ENCODE measurements around the gene PRR16.

The PRR16 gene

DNA sequence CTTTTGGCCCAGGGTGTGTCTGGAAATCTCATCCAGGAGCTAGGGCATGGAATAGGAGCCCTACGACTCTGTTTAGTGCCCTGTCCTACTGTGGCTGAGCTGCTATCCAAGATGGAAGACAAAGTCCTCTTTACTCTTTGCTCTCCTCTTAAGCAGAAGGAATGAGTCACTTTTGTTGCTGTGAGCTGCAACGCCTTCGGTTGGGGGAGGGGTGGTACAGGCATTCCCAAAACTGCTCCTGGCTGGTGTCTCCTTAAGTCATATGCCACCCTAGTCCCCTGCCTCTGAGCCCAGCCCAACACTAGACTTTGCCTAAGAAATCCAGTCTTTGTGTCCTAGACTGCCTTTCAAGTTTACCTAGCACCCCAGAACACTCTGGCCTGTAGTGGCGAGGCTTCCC is 99.9 kb downstream of the PRR16 start:
- in situ Hi-C loops (cut with HindIII; ENCODE audit: low sequenced_read_pairs), result no loop called here

DNA sequence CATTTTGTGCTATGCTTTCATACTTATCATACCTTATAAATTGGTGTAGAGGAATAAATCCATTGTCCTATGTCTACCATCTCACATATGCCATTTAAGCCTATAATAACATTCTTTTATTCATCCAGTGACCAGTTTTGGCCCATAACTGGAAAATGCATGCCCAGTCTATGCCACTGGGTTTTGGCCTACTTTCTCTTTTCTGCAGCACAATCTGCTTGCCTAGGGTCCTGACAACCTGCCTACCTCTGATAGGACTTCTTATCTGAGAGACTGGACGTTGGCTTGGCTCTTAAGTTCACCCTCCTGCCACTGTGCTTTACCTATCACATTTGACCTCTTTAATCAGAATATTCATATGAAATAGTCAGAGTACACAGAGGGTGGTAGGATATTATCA is 103.0 kb downstream of the PRR16 start:
- in situ Hi-C loops (cut with HindIII; ENCODE audit: low sequenced_read_pairs), result no loop called here

DNA sequence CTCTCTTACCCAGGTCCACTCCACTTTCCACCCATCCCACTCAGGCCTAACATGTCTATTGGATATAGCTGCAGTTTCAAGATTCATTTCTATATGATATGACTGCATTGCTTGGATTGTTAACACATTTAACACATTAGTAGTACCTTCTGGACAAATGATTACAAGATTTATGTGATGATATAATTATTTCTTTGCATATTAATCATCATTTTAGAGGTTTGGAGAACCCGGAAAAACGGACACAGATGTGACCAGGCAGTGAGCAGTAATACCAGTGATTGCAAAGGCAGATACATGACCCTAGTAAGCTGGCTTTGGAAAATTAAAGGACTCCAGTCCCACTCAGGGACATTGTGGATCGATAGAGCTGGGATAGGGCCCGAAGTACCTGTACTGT is 103.8 kb downstream of the PRR16 start:
- in situ Hi-C loops (cut with HindIII; ENCODE audit: low sequenced_read_pairs), result no loop called here

DNA sequence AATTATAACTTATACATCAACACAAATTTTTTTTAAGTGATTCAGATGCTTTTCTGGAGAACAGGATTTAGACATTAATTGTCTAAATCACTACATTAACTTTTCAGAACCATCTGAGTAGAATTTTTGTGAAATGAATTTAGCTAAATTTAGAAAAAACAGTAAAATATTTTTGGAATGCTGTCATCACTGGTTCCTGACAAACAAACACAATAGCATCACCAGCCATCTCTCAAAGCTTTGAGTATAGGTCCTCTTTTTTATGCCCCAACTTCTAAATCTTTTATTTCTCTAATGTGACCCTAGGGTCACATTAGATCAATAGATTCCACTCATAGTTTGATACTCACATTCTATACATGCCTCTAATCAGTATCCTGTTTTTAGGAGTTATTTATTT is 104.6 kb downstream of the PRR16 start:
- in situ Hi-C loops (cut with HindIII; ENCODE audit: low sequenced_read_pairs), result no loop called here

DNA sequence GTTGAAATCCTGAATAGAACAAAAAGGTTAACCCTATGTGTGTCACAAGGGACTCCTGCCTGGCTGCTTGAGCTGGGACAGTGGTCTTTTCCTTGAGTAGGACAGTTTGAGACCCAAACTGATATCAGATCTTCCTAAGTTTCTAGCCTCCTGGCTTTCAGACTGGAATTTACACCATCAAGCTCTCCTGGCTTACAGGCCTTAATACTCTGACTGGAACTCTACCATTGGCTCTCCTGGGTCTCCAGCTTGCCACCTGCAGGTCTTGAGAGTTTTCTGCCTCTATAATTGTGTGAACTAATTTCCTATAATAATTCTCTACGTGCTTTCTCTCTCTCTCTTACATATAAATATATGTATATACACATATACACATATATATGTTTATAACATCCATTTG is 112.5 kb downstream of the PRR16 start:
- in situ Hi-C loops (cut with HindIII; ENCODE audit: low sequenced_read_pairs), result no loop called here

DNA sequence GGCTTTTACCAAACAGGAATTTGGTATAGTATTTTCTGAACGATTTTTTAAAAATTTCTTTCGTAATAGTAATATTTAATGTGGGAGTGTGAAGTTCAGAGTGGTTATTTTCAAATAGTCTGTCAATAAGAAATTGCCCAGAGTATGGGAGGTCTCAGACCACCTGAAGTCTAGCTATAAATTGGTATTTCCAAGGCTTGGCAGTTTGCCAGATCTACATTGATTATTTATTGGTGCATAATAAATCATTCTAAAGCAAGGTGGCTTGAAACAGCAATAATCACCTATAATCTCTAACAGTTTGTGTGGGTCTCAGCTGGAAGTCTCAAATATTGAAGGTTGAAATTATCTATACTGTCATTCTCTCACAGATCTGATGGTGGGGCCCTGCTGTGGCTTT is 118.5 kb downstream of the PRR16 start:
- in situ Hi-C loops (cut with HindIII; ENCODE audit: low sequenced_read_pairs), result no loop called here

DNA sequence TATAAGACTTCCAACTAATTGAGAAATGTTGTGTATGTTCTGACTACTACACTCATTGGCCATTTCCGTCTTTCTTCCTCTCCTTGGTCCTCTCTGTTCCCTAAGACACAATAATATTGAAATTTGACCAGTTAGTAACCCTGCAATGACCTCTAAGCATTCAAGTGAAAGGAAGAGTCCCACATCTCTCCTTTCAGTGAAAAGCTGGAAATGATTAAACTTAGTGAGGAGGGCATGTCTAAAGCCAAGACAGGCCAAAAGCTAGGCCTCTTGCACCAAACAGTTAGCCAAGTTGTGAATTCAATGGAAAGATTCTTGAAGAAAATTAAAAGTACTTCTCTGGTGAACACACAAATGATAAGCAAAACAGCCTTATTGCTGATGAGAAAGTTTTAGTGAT is 122.5 kb downstream of the PRR16 start:
- in situ Hi-C loops (cut with HindIII; ENCODE audit: low sequenced_read_pairs), result no loop called here

DNA sequence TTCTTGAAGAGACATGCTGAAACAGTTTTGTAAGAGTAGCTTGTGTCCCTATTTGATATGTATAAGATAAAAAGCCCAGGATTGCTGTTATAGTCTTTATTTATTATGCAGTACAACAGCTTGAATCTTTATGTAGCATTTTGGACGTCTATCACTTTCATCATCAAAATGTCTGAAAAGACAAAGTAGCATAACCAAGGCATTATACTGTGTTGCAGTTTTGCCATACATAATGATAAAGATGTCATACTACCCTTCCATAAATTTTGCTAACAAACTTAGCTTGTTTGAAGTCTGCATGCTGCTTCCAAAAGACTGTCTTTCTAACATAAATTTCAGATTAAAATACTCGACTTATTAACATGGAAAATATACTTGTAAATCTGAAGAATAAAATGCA is 127.8 kb downstream of the PRR16 start:
- in situ Hi-C loops (cut with HindIII; ENCODE audit: low sequenced_read_pairs), result no loop called here

DNA sequence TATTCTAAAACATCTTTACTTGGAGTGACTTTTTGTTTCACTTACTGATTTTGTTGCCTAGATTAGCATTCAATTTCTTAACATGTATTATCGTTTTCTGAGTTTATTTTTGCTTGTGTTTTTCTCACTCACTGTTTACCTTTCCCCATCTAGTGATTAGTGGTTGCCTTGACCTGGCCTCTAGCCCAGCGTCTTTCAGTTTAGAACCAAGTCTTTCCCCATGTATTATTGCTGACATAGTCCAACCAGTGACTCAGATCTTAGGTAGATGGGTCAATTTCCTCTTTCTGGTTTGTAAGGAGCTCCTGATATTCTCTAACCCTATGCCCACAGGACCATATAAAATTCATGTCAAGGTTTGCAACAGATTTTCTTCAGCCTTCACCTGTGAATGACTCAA is 135.5 kb downstream of the PRR16 start:
- in situ Hi-C loops (cut with HindIII; ENCODE audit: low sequenced_read_pairs), result no loop called here

DNA sequence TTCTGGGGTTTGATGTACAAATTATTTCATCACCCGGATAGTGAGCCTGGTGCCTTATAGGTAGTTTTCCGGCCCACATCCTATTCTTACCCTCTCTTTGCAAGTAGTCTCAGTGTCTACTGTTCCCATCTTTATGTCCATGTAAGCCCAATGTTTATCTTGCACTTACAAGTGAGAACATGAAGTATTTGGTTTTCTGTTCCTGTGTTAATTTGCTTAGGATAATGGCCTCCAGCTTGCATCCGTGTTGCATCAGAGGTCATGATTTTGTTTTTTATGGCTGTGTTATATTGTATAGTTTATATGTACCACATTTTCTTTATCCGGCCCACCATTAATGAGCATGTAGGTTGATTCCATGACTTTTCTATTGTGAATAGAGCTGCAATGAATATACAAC is 136.5 kb downstream of the PRR16 start:
- in situ Hi-C loops (cut with HindIII; ENCODE audit: low sequenced_read_pairs), result no loop called here

DNA sequence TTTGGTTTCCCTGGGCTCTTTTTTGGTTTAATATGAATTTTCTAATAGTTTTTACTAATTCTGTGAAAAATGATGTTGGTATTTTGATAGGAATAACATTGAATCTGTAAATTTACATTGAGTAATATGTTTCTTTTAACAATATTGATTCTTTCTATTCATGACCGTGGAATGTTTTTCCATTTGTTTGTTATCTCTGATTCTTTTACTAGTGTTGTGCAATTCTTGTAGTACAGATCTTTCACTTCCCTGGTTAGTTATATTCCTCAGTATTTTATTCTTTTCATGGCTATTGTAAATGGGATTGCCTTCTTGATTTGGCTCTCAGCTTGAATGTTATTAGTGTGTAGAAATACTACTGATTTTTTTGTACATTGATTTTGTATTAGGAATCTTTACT is 137.9 kb downstream of the PRR16 start:
- in situ Hi-C loops (cut with HindIII; ENCODE audit: low sequenced_read_pairs), result no loop called here

DNA sequence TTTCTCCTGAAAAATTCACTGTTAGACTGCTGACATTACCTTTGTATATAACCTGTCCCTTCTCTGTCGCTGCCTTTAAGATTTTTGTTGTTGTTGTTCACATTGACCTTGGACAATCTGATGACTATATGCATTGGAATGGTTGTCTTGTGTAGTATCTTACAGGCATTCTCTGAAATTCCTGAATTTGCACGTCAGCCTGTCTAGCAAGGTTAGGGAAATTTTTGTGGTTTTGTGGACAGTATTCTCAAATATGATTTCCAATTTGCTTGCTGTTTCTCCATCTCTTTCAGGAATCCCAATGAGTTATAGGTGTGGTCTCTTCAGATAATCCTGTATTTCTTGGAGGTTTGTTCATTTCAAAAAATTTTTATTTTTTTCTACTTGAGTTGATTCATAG is 140.8 kb downstream of the PRR16 start:
- in situ Hi-C loops (cut with HindIII; ENCODE audit: low sequenced_read_pairs), result no loop called here

DNA sequence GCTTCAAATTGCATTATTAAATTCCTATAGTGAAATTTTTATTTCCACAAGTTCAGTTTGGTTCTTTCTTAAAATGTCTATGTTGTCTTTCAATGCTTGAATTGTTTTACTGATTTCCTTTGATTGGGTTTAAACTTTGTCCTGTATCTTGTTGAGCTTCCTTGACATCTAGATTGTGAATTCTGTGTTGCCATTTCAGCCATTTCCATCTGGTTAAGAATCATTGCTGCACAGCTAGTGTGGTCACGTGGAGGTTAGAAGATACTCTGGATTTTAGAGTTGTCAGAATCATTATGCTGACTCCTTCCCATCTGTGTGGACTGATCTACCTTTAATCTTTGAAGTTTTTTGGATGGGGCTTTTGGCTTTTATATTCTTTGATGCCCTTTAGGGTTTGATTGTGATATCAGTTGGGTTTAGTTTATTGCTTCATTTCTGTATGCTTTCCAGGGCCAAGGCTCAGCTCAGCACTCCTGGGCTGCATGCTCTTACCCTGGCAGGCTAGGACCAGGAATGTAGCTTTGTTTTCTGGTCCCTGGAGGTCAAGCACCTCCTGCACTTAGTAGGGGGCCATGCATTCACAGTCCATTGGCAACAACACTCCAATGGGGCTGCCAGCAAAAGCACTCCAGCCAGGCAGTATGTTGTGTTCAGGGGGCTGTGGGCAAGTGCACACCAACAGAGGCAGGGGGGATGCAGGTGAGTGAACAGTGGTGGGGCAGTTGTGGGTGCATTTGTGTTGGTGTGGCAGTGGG is 141.4 kb downstream of the PRR16 start:
- in situ Hi-C loops (cut with HindIII; ENCODE audit: low sequenced_read_pairs), result no loop called here

DNA sequence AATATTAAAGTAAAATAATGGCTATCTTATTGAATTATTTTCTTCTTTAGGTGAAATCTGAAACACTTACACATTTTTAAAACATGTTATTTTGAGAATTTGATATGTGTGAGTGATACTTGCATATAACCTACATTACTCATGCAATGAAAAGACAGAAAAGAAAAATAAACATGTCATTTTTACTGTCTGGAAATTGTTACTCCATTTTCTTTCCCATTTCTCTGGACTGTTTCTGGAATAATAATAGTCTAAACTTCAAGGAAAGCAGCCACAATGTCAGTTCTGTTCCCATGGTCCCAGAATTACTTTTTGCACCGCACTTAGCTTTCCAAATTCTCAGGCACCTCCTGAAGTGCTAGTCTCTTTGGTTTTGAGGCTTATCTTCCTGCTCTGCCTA is 145.5 kb downstream of the PRR16 start:
- in situ Hi-C loops (cut with HindIII; ENCODE audit: low sequenced_read_pairs), result no loop called here

DNA sequence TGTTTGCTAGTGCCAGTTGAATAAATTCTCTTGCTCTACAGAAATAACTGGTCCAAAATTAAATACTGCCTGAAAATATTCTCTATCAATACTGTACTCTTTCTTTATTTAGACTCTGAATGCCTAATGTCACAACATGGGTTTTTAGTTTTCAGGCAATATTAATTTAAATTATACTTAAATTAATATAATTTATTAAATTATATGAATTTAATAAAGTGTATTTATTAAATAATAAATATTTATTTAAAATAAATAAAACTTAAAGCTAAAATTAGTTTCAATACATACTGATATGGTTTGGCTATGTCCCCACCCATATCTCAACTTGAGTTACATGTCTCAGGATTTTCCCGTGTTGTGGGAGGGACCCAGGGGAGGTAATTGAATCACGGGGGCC is 146.0 kb downstream of the PRR16 start:
- in situ Hi-C loops (cut with HindIII; ENCODE audit: low sequenced_read_pairs), result no loop called here

DNA sequence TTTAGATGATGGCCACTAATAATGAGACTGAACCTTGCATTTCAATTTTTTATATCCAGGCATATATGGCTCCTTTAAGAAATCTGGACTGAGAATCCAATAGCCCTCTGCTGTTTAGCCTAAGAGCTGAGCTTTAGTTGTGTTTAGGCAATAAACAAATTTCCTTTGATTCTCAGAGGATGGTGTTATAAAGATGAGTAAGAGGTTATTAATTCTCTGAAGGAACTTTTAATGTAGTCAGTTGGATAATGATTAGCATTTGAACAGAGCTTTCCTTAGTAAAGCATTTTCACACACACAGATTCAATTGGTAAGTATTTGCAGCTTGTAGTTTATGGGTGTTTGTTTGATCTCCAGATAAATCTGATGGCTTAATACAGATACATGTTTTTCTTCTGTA is 149.6 kb downstream of the PRR16 start:
- in situ Hi-C loops (cut with HindIII; ENCODE audit: low sequenced_read_pairs), result no loop called here

DNA sequence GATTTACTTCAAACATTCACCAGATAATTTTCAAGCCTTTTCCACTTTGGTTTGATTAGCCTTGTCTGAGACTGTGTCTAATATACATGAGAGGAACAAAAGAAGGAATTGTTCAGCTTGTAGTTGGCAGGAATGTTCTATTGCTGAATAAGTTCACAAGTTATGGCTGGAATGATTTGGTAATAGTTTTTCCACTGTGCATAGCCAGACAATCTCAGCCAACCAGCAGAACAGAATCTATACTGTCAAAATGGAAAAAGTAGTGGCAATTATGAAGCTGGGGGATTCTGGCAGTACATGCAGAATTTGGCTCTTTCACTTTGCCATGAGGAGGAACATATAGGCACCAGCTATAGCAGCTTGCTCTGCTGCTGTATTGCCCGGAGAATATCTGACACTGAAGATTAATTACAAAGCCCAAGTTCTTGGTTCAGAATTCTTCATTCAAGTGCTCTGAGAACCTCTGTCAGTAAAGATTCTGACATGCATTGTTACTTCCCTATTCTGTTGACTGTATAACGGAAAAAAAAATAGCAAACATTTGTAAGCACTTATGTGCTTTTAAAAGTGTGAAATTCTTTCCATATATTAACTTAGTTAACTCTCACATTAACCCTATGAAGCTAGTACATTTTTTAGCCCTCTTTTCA is 150.6 kb downstream of the PRR16 start:
- in situ Hi-C loops (cut with HindIII; ENCODE audit: low sequenced_read_pairs), result no loop called here

DNA sequence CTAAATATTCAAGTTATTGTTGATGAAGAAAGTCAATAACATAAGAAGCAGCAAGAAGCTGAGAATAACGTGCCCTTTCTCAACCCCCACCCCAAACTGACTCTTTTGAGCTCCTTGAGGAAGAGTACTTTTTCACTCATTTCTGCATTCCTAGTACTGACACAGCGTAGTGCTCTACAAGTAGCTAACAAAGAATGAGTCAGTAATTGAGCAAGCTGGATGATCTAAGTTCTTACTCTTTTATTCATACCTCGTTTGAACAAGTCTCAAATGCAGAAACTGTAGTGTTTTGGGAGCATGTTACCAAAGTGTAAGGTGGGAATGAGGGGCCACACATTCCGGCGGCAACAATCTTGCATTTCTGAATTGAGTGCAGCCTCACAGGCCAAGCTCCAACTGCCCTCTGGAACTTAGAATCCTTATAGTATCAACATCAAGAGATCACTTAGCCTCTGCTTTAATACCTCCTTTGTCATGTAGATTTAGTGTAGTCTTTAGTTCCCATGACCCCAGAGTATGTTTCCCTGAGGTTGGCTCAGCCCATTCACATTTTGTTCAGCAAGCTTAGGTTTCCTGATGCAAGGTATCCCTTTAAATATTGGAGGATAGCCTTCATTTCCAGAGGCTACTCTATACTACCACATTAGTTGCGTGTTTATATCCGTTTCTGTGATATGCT is 152.0 kb downstream of the PRR16 start:
- in situ Hi-C loops (cut with HindIII; ENCODE audit: low sequenced_read_pairs), result no loop called here

DNA sequence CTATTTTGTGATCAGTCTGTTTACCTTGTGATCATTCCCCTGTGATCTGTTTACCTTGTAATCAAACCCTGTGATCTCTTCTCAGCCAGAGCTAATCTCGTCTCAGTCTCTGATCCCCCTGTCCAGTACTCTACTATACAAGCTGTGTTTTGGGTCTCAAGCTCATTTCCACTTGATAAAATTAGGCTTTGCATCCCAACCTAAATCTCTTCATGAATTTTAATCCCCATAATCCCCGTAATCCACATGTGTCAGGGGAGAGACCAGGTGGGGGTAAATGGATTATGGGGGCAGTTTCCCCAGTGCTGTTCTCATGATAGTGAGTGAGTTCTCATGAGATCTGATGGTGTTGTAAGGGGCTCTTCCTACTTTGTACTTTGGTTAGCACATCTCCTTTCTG is 157.2 kb downstream of the PRR16 start:
- in situ Hi-C loops (cut with HindIII; ENCODE audit: low sequenced_read_pairs), result no loop called here

DNA sequence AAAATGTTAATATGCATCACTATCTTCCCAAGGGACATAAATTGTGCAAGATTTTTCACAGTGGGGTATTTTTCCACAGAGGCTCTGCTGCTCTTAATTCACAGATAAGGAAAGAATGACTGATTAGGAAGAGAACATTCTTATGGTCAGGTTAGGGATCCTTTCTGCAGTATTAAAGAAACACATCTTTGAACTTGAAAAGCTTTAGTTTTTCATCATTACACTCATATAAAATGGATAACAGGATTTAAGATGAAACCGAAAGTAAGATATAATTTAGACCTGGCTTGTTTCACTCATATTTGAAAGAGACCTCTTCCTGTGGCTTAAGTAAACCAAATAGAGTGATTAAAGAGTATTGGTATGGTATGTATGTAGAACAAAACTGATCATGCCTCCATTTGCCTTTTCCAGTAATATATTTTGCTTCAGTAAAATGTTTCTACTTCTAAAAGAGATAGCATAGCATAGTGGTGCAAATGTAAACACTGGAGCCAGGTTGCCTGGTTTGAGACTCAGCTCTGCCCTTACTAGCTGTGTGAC is 160.0 kb downstream of the PRR16 start:
- in situ Hi-C loops (cut with HindIII; ENCODE audit: low sequenced_read_pairs), result no loop called here

DNA sequence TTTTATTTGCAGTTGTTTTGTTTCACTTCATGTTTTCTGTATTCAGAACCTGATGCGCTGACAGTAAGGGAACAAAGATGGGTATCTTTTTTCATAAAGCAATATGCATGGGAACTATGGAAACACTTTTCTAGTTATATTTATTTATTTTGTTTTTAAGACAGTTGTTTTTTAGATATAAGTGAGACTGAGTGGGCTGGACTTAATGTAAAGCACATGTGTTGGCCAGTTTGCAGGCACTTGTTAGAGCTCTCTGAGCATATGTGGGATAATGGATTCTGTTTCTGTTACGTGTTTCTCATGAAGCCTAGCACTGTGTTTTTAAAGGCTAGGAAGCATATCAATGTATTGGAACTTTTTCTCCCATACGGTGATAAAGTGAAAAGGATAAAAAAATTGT is 164.1 kb downstream of the PRR16 start:
- in situ Hi-C loops (cut with HindIII; ENCODE audit: low sequenced_read_pairs), result loop anchor here (5.0 kb wide), 1 partner anchor 64 kb away; no protein-coding TSS in a partner anchor

DNA sequence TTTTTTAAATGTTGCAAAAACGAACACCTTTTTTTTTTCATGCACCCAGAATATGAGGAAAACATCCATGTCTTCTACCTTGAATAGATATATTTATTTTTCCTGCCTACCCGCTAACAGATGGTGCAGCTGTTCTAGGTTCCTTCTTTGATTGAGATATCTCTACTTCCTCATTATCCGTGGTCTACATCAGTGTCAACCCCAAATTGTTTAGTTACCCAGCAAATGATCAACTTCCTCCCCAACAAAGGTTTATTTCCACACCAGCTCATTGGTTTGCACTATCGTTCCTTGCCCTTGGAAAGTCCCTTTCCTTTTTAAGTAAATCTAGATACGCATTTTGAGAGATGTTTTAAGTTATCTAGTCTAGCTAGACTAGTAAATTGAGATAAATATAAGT is 166.4 kb downstream of the PRR16 start:
- in situ Hi-C loops (cut with HindIII; ENCODE audit: low sequenced_read_pairs), result no loop called here
